Ovary (tissue), 9 donors: ENCODE results near the gene UBB. TPM values are rescaled to one million over a fixed set of nuclear protein-coding genes. Genes with fewer than 3 reads are reported as not detected.

Experiments used
- DNase-seq, 5 donors: peaks; one replicate each; pipeline ENCODE4 v3.0.0-alpha.2; 2019 to 2020
- H3K27ac ChIP-seq, 2 donors: fragments of 200-600 bp; one replicate each; pipeline versions ENCODE4 v1.5.1 to v1.8.0; 2019 to 2022
- H3K27me3 ChIP-seq: fragments of 200-600 bp; one replicate; pipeline ENCODE4 v1.8.0; 2022
- H3K36me3 ChIP-seq: fragments of 200-600 bp; sonication (generic); one replicate; pipeline ENCODE4 v1.5.1; 2019
- H3K4me1 ChIP-seq: one replicate; pipeline ENCODE4 v1.8.1; 2013; ENCODE audit warnings: mild to moderate bottlenecking, moderate library complexity; ENCODE audit not compliant: insufficient read depth
- H3K4me3 ChIP-seq: fragments of 200-600 bp; sonication (generic); one replicate; pipeline ENCODE4 v1.5.1; 2017
- H3K9me3 ChIP-seq, 2 donors: fragments of 200-600 bp in 1 of 2; sonication (generic) in 1 of 2; one replicate each; pipeline versions ENCODE4 v1.5.1 to v1.8.1; 2013 to 2019; ENCODE audit warnings: mild to moderate bottlenecking in 1 of 2, moderate library complexity in 1 of 2
- CTCF ChIP-seq, 3 donors: fragments of 450-650 bp in 2 of 3; fragments of 200-600 bp in 1 of 3; IDR thresholded peaks; one replicate each; pipeline versions ENCODE4 v1.5.1 to v1.8.0; 2016 to 2022; ENCODE audit warnings: antibody characterized with exemption in 3 of 3, mild to moderate bottlenecking in 1 of 3
- EP300 ChIP-seq: sonication (generic); formaldehyde crosslinking; IDR thresholded peaks from one replicate; pipeline ENCODE4 v1.6.1; 2017; ENCODE audit warnings: antibody characterized with exemption
- POLR2A ChIP-seq: fragments of 450-650 bp; IDR thresholded peaks from one replicate; pipeline ENCODE4 v1.6.1; 2017; ENCODE audit warnings: antibody characterized with exemption, mild to moderate bottlenecking, moderate library complexity
- WGBS, 3 donors: extraction: QIAGEN DNeasy Blood & Tissue Kit in 1 of 3; methylation state at CpG; one replicate each; pipeline versions ENCODE4 v1.1.5 to v1.1.7; 2013 to 2017; 5-methylcytosine and 5-hydroxymethylcytosine counted together
- intact Hi-C, 4 donors: fragments of 100-400 bp; cut with DNase I; formaldehyde crosslinking; loops; one replicate each; pipeline versions ENCODE4 v1.11.0 to v1.15.1; 2022 to 2023
- polyA plus RNA-seq, 2 donors: library from polyadenylated mRNA; stranded (reverse); fragments of 200-250 nt in 1 of 2; fragments of 350-450 nt in 1 of 2; fragmentation: Illumina TruSeq in 1 of 2; extraction: RNeasy Lipid Tissue Mini Kit (QIAGEN cat#74804) in 1 of 2; gene quantifications; one replicate each; pipeline ENCODE4 v1.2.3, GENCODE V29; 2013 to 2014
- total RNA-seq, 7 donors: library from RNA; depleted of rRNA in 2 of 7; stranded (reverse); fragments of >200 nt in 2 of 7; fragmentation: NEBNext Ultra II Directional in 3 of 7; extraction: Animal tissue kit (Norgen Biotek cat#: 25700) in 3 of 7; gene quantifications; one replicate each; pipeline versions ENCODE4 v1.1.0 to v1.2.4, GENCODE V29; 2016 to 2023
- donor health status: DM: no; HTN: no; CAD: no; lungs with moderate emphysema.
- donor health status: DM: no; HTN: no; CAD: no.
- donor health status: Bipolar disorder and iron deficiency.
- donor health status: DM: yes; HTN: yes; CAD: no.
- donor health status: DM: no; HTN: no; CAD: no.
- donor health status: DM: yes; HTN: yes; CAD: no.

Gene UBB
- total and polyA plus RNA-seq, 9 donors, result 445 to 1,551 (median 806) TPM

GRCh38 chr17:16417896-16418684, 37.2 kb downstream of the UBB start:
- Histone ChIP-seq H3K27me3 (no peaks in the 10 kb centered on the region), H3K4me1 (peaks cover 5% of the 10 kb centered on the region), H3K36me3 (no peaks in the 10 kb centered on the region), H3K9me3 (no peaks in the 10 kb centered on the region), H3K4me3 (no peak overlapping the region), H3K27ac (no peak overlapping the region)
- WGBS, 3 donors, result 77 to 82% (median 77%) methylated on average over 7 of the region's 7 CpGs
- TF ChIP-seq CTCF (IDR thresholded peaks at IDR 0.05), result no peak
- no peak for TF ChIP-seq EP300
- no peak for TF ChIP-seq POLR2A
- intact Hi-C loops, result loop anchor here in 1 of 4 donors (10.0 kb wide), 1 partner anchor 1983 kb away; no protein-coding TSS in a partner anchor
- no peak for DNase-seq

GRCh38 chr17:16418685-16419068, 37.8 kb downstream of the UBB start:
- WGBS, 3 donors, result 48 to 90% (median 78%) methylated on average over 2 of the region's 2 CpGs
- H3K9me3 ChIP-seq, result no peaks in the 10 kb centered on the region
- H3K4me3 ChIP-seq, result no peak overlapping the region
- H3K4me1 ChIP-seq, result peaks cover 5% of the 10 kb centered on the region
- intact Hi-C loops, result loop anchor here in 1 of 4 donors (10.0 kb wide), 1 partner anchor 1984 kb away; no protein-coding TSS in a partner anchor
- no peak overlapping the region for H3K27ac ChIP-seq
- no peaks in the 10 kb centered on the region for H3K36me3 ChIP-seq
- TF ChIP-seq CTCF (IDR thresholded peaks at IDR 0.05), result no peak
- no peak for TF ChIP-seq POLR2A
- TF ChIP-seq EP300, result no peak
- H3K27me3 ChIP-seq, result no peaks in the 10 kb centered on the region
- no peak for DNase-seq

- no peak for DNase-seq
- Histone ChIP-seq H3K36me3 (no peaks in the 10 kb centered on the region), H3K27me3 (no peaks in the 10 kb centered on the region), H3K4me1 (peaks cover 5% of the 10 kb centered on the region), H3K4me3 (no peak overlapping the region), H3K9me3 (no peaks in the 10 kb centered on the region), H3K27ac (no peak overlapping the region)
- TF ChIP-seq EP300 (no peak), POLR2A (no peak), CTCF (IDR thresholded peaks at IDR 0.05) (no peak)
- intact Hi-C loops, result loop anchor here in 1 of 4 donors (10.0 kb wide), 1 partner anchor 1984 kb away; no protein-coding TSS in a partner anchor
- WGBS, 3 donors, result 73 to 81% (median 75%) methylated on average over 8 of the region's 8 CpGs
These were observed 38.4 kb downstream of the UBB start for GRCh38 chr17:16419074-16419928.

- Histone ChIP-seq H3K27me3 (no peaks in the 10 kb centered on the region), H3K27ac (no peak overlapping the region), H3K9me3 (no peaks in the 10 kb centered on the region), H3K4me3 (no peak overlapping the region), H3K4me1 (peaks cover 5% of the 10 kb centered on the region), H3K36me3 (no peaks in the 10 kb centered on the region)
- WGBS, 3 donors, result 84 to 89% (median 87%) methylated on average over 10 of the region's 10 CpGs
- intact Hi-C loops, result loop anchor here in 1 of 4 donors (10.0 kb wide), 1 partner anchor 1985 kb away; no protein-coding TSS in a partner anchor
- DNase-seq, result peak in 1 of 5 donors; percentile 25
- TF ChIP-seq POLR2A (no peak), EP300 (no peak), CTCF (IDR thresholded peaks at IDR 0.05) (no peak)
These were observed 39.0 kb downstream of the UBB start for GRCh38 chr17:16419929-16420271.
